Retinal pigment epithelial cell (primary cell): ENCODE measurements around the gene CLIC5.

Source experiments
- DNase-seq: peaks from one replicate; pipeline ENCODE4 v3.0.0-alpha.2; 2010; ENCODE audit warnings: low read depth
- H3K4me3 ChIP-seq: 2 replicates; pipeline ENCODE4 v1.5.1; 2011; ENCODE audit warnings: mild to moderate bottlenecking, low read length, control low read depth, moderate library complexity
- TF ChIP-seq, protein P1 (sequence below): conservative IDR thresholded peaks from 2 replicates; pipeline ENCODE4 v1.5.1; 2011; ENCODE audit warnings: low read depth, low read length, control low read depth, inconsistent platforms

CLIC5 gene

DNA sequence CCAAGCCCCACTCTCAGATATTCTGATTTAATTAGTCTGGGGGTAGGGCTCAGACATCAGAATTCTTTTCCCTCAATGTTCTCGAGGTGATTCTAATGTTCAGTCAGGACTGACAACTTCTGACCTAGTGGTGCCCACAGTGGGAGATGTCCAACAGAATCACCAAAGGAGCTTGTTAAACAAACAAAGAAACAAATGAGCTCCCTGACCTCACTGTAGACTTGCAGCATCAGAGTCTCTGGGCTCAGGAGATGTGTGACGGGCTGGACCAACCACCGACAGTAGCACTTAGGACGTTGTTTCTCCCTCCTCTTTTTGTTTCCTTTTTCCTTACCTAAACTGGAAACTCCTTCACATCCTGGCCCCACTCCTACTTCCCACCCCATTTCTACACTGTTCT lies 49.3 kb downstream of the CLIC5 start:
- no peak overlapping the region for H3K4me3 ChIP-seq
- TF ChIP-seq, protein P1, sequence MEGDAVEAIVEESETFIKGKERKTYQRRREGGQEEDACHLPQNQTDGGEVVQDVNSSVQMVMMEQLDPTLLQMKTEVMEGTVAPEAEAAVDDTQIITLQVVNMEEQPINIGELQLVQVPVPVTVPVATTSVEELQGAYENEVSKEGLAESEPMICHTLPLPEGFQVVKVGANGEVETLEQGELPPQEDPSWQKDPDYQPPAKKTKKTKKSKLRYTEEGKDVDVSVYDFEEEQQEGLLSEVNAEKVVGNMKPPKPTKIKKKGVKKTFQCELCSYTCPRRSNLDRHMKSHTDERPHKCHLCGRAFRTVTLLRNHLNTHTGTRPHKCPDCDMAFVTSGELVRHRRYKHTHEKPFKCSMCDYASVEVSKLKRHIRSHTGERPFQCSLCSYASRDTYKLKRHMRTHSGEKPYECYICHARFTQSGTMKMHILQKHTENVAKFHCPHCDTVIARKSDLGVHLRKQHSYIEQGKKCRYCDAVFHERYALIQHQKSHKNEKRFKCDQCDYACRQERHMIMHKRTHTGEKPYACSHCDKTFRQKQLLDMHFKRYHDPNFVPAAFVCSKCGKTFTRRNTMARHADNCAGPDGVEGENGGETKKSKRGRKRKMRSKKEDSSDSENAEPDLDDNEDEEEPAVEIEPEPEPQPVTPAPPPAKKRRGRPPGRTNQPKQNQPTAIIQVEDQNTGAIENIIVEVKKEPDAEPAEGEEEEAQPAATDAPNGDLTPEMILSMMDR = no peak
- DNase-seq = no peak

DNA sequence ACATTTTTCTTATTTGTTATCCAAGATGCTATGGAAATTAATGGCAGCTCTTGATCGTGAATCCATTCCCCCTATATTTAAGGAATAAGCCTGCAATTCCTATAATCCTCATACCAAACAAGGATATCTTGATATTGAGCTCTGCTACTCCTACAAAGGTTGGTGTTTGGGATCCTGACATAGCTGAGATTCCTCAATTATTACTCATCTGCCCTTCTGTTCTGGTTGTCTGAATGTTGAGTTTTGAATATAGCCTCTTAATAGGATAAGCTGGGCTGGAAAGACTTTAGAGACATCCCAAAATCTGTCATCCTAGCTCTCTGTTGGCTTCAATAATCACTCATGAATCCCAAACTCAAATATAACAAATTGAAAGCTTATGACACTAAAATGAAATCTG lies 49.9 kb downstream of the CLIC5 start:
- TF ChIP-seq, protein P1 = no peak
- DNase-seq = peak; percentile 61
- H3K4me3 ChIP-seq = no peak overlapping the region

DNA sequence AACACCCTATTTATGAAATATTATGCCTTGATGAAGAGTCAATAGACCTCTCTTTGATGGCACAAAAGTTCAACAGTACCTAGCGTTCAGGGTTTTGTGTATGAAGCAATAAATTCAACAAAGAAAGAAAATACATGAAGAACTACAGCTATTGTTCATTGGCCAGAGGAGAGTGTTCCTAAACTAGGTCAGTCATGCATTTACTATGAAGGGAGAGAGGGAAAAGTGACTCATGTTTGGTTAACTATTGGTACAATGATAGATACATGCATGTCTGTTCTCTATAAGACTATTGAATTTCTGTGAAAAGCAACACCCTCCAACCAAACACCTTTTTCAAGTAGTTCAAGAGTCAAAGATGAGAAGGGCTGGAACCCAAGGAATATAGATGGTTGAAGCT lies 50.7 kb downstream of the CLIC5 start:
- TF ChIP-seq, protein P1 = no peak
- DNase-seq = no peak
- no peak overlapping the region for H3K4me3 ChIP-seq

DNA sequence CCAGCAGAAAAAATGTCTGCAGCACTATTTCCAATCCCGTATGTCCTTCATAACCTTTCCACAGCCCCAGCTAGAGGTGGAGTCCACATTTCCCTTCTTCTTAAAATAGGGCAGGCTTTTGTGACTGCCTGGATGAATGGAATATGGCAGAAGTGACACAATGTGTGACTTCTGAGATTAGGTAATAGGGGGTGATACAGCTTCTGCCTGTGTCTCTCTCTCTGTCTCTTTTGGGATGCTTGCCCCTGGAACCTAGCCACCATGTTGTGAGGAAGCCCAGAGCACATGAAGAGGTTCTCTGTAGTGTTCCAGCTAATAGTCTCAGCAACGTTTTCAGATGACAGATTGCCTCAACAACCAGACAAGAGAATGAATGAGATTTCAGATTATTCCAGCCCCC lies 51.4 kb downstream of the CLIC5 start:
- H3K4me3 ChIP-seq = no peak overlapping the region
- TF ChIP-seq, protein P1 = no peak
- no peak for DNase-seq

DNA sequence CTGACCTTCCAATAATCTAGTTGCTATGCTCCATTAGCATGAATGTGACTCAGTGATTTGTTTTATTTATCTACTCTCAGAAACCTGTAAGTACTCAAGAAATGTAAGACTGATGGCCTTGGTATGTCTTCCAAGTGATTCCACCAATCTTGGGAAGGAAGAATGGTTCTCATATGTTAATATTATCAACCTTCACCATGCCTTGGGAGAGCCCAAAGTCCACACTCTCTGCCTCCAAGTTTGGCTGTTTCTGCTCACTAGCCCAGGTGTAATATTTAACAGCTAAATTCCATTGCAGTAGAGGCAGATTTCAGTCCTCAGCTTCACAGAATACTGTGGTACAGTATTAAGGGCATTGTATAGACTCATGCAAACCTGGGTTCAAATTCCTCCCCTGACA lies 51.8 kb downstream of the CLIC5 start:
- TF ChIP-seq, protein P1 = no peak
- H3K4me3 ChIP-seq = no peak overlapping the region
- DNase-seq = no peak

DNA sequence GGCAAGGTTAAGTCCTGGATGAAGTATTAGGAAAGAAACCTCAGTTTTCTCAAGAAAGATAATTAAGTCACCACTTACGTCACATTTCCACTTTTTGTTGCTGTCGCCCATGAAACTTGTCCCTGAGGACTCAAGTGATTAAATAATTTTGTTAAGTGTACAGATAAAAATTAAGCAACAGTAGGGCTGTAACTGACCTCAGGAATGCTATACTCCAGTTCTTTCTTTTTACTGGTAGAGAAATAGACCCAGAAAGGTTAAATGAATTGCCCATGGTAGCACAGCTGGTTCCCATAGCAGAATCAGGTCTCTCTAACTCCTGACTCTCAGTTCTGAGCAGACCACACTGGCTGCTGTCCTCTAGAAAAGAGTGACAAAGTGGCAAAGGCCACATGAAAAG lies 54.5 kb downstream of the CLIC5 start:
- TF ChIP-seq, protein P1 = no peak
- DNase-seq = no peak
- no peak overlapping the region for H3K4me3 ChIP-seq

DNA sequence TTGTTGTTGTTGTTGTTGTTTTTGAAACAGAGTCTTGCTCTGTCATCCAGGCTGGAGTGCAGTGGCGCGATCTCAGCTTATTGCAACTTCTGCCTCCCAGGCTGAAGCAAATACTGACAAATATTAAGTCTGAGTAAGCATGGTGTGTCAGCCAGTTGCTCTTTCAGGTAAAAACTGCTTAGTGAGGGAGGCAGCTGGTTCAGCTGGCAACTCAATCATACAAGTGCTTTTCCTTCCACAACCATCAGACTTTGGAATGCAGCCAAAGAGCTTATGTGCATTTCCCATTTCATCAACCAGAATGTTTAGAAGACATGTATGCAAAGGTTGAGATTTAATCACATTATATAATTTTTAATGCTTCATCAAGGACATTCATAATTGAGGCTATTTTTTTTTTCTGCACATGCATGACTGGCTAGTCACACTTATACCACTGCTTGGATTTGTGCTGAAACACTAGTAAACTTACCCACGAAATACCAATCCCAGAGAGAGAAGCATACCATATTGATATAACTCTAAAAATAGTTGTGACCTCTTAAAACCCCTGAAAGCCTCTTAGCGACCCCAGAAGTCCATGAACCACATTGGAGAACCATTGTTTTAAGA lies 56.0 kb downstream of the CLIC5 start:
- DNase-seq = peak; percentile 95
- no peak overlapping the region for H3K4me3 ChIP-seq
- TF ChIP-seq, protein P1 = no peak
